AG04449 (cell line): ENCODE measurements around the gene FBXO22.
A peak's percentile ranks its signal among the peaks of the same experiment; 100 is the strongest.

ENCODE experiments used
- CTCF ChIA-PET: fragments of 350-600 bp; formaldehyde crosslinking; extraction: SDS; loops from one replicate; lab custom pipeline; 2021; ENCODE audit warnings: antibody characterized with exemption; lab: Yijun Ruan, JAX
- POLR2A ChIA-PET: fragments of 400-600, 350-600 bp; formaldehyde crosslinking; extraction: SDS; loops from one replicate; lab custom pipeline; 2020; ENCODE audit warnings: antibody characterized with exemption, inconsistent platforms; lab: Yijun Ruan, JAX
- DNase-seq: peaks from one replicate; pipeline ENCODE4 v3.0.0-alpha.2; 2010; ENCODE audit warnings: low read depth, low spot score
- H3K4me3 ChIP-seq: 2 replicates; pipeline ENCODE4 v1.5.1; 2011; ENCODE audit warnings: low read depth, mild to moderate bottlenecking, control low read depth, low read length
- TF ChIP-seq, protein P1 (sequence below): IDR thresholded peaks from one replicate; pipeline ENCODE4 v1.5.1; 2011; ENCODE audit warnings: mild to moderate bottlenecking, moderate library complexity, low read length, control low read depth, inconsistent platforms; ENCODE audit not compliant: insufficient read depth; ENCODE audit errors: missing control alignments

FBXO22 gene

DNA sequence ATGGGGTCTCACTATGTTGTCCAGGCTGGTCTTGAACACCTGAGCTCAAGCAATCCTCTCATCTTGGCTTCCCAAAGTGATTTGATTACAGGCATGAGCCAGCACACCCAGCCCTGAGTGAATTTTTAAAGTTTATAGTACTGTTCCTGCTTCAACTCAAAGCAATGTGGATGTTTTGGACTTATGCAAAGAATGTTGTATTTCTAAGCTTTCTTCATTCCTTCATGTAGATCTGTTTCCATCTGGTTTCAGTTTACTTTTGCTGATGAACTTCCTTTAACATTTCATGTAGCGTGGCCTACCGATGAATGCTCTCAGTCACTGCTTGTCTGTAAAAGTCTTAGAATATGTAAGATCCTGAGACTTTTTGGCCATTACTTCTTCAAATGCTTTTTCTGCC is 85.4 kb downstream of the FBXO22 start:
- ChIA-PET CTCF (interaction anchor here (1.6 kb wide), 1 partner anchor 151 kb away, joined by 6 read pairs; no protein-coding TSS in a partner anchor), POLR2A (no interaction called here)
- TF ChIP-seq, protein P1, sequence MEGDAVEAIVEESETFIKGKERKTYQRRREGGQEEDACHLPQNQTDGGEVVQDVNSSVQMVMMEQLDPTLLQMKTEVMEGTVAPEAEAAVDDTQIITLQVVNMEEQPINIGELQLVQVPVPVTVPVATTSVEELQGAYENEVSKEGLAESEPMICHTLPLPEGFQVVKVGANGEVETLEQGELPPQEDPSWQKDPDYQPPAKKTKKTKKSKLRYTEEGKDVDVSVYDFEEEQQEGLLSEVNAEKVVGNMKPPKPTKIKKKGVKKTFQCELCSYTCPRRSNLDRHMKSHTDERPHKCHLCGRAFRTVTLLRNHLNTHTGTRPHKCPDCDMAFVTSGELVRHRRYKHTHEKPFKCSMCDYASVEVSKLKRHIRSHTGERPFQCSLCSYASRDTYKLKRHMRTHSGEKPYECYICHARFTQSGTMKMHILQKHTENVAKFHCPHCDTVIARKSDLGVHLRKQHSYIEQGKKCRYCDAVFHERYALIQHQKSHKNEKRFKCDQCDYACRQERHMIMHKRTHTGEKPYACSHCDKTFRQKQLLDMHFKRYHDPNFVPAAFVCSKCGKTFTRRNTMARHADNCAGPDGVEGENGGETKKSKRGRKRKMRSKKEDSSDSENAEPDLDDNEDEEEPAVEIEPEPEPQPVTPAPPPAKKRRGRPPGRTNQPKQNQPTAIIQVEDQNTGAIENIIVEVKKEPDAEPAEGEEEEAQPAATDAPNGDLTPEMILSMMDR = no peak
- peak; percentile 38 for DNase-seq
- no peak overlapping the region for H3K4me3 ChIP-seq

- no peak overlapping the region for H3K4me3 ChIP-seq
- ChIA-PET POLR2A (no interaction called here), CTCF (interaction anchor here (1.6 to 1.8 kb wide), 2 partner anchors 8 to 150 kb away, joined by 4 to 6 read pairs; no protein-coding TSS in a partner anchor)
- DNase-seq = no peak
- TF ChIP-seq, protein P1 = no peak
These were observed 86.2 kb downstream of the FBXO22 start for GRCh38 chr15:75989875-75990274.
